Effector memory CD4-positive, alpha-beta T cell (primary cell): ENCODE measurements around the gene ACOXL.
"Not testable (repeated sequence)": the region's sequence is repeated elsewhere in the genome, so short reads cannot be mapped to it uniquely, and the experiment has no call there.

Experiments
- DNase-seq, 3 donors: peaks; one replicate each; pipeline ENCODE4 v3.0.0-alpha.2; 2020
- H3K27ac ChIP-seq: 2 replicates; pipeline ENCODE4 v1.7.0; 2013; ENCODE audit warnings: mild to moderate bottlenecking, low read length, moderate library complexity; ENCODE audit not compliant: insufficient read depth, poor library complexity, severe bottlenecking
- H3K27me3 ChIP-seq: replicated peaks from 2 replicates; pipeline ENCODE4 v1.7.0; 2013; ENCODE audit warnings: mild to moderate bottlenecking, low read length; ENCODE audit not compliant: insufficient read depth, control insufficient read depth, poor library complexity, severe bottlenecking
- H3K36me3 ChIP-seq: 2 replicates; pipeline ENCODE4 v1.7.0; 2013; ENCODE audit warnings: mild to moderate bottlenecking, low read length, moderate library complexity; ENCODE audit not compliant: control insufficient read depth, insufficient read depth
- H3K4me1 ChIP-seq: 2 replicates; pipeline ENCODE4 v1.7.0; 2013; ENCODE audit warnings: low read length, mild to moderate bottlenecking; ENCODE audit not compliant: control insufficient read depth, insufficient read depth, poor library complexity, severe bottlenecking
- H3K4me3 ChIP-seq: 2 replicates; pipeline ENCODE4 v1.7.0; 2013; ENCODE audit warnings: low read length, low read depth, mild to moderate bottlenecking; ENCODE audit not compliant: insufficient read depth, poor library complexity, severe bottlenecking
- H3K9me3 ChIP-seq: 2 replicates; pipeline ENCODE4 v1.7.0; 2013; ENCODE audit warnings: mild to moderate bottlenecking, low read length, moderate library complexity; ENCODE audit not compliant: control insufficient read depth

Gene ACOXL

DNA sequence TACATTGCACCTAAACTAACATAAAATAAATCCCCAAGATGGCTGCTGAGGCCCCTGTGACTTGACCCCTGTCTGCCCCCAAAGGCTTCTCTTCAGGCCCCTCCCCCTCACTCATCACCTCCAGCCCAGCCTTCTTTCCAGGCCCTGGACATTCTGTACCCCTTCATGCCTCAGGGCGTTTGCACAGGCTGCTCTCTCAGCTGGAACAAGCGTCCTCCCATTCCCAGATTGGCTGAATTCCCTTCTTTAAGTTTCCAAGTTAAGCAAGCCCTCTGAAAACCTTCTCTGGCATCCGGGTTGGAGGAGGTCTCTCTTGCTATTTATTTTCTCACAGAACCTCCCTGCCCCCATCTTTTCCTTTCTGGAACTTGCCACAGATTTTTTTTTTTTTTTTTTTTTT lies 223.2 kb downstream of the ACOXL start:
- H3K27ac ChIP-seq, result no peak overlapping the region
- H3K27me3 ChIP-seq, result no peaks in the 10 kb centered on the region
- H3K36me3 ChIP-seq, result no peaks in the 10 kb centered on the region
- H3K4me3 ChIP-seq, result no peak overlapping the region
- H3K9me3 ChIP-seq, result no peaks in the 10 kb centered on the region
- no peak for DNase-seq
- H3K4me1 ChIP-seq, result no peaks in the 10 kb centered on the region

DNA sequence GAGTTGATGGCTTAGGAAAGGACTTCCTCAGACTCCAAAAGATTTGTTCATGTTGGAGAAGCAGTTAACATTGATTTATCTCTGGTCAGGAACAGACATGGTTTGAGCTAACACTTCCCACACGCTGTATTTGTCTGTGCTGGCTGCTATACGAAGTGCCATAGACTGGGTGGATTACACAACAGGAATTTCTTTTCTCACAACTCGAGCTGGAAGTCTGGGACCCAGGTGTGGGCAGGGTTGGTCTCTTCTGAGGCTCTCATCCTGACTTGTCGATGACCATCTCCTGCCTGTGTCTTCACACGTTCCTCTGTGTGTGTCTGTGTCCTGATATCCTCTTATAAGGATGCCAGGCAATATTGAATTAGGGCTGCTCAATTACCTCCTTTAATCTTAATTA lies 224.9 kb downstream of the ACOXL start:
- no peak for DNase-seq
- no peak overlapping the region for H3K27ac ChIP-seq
- H3K36me3 ChIP-seq, result no peaks in the 10 kb centered on the region
- no peaks in the 10 kb centered on the region for H3K27me3 ChIP-seq
- H3K4me3 ChIP-seq, result no peak overlapping the region
- H3K4me1 ChIP-seq, result no peaks in the 10 kb centered on the region
- no peaks in the 10 kb centered on the region for H3K9me3 ChIP-seq

GRCh38 chr2:110958346-110959119 lies 226.2 kb downstream of the ACOXL start:
- Histone ChIP-seq H3K9me3 (no peaks in the 10 kb centered on the region), H3K27ac (no peak overlapping the region), H3K4me3 (no peak overlapping the region), H3K36me3 (no peaks in the 10 kb centered on the region), H3K4me1 (no peaks in the 10 kb centered on the region), H3K27me3 (no peaks in the 10 kb centered on the region)
- DNase-seq, result no peak

DNA sequence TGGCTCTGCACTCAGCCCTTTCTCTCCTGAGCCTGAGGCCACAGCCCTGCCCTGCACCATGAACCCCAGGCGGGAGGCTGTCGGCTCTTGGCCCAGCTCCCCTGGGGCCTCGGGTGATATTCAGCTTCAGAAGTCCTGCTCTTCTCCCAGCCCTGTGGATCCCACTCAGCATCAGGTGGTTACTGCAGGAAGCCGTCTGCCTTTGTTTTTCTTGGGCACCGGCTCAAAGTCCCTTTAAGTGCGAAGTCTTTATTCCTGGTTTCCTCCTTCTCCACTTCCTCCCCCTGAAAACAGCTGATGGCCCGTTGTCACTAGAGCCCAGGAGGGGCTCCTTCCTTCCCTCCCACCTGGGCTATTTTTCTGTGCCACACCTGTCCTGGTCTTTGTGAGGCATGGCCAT lies 226.8 kb downstream of the ACOXL start:
- no peak overlapping the region for H3K27ac ChIP-seq
- no peak for DNase-seq

GRCh38 chr2:110960281-110960680 lies 227.9 kb downstream of the ACOXL start:
- no peaks in the 10 kb centered on the region for H3K4me1 ChIP-seq
- no peaks in the 10 kb centered on the region for H3K9me3 ChIP-seq
- no peak overlapping the region for H3K27ac ChIP-seq
- DNase-seq, result no peak
- no peaks in the 10 kb centered on the region for H3K36me3 ChIP-seq
- no peaks in the 10 kb centered on the region for H3K27me3 ChIP-seq
- H3K4me3 ChIP-seq, result no peak overlapping the region

More for the DNA sequence above, 226.8 kb downstream of the ACOXL start:
- no peaks in the 10 kb centered on the region for H3K27me3 ChIP-seq
- H3K9me3 ChIP-seq, result no peaks in the 10 kb centered on the region
- no peaks in the 10 kb centered on the region for H3K36me3 ChIP-seq
- H3K4me3 ChIP-seq, result no peak overlapping the region
- no peaks in the 10 kb centered on the region for H3K4me1 ChIP-seq

- H3K9me3 ChIP-seq, result no peaks in the 10 kb centered on the region
- H3K27me3 ChIP-seq, result no peaks in the 10 kb centered on the region
- H3K4me3 ChIP-seq, result no peak overlapping the region
- H3K4me1 ChIP-seq, result no peaks in the 10 kb centered on the region
- no peaks in the 10 kb centered on the region for H3K36me3 ChIP-seq
- no peak for DNase-seq
- no peak overlapping the region for H3K27ac ChIP-seq
Measured at GRCh38 chr2:110960954-110961353, 228.6 kb downstream of the ACOXL start.

DNA sequence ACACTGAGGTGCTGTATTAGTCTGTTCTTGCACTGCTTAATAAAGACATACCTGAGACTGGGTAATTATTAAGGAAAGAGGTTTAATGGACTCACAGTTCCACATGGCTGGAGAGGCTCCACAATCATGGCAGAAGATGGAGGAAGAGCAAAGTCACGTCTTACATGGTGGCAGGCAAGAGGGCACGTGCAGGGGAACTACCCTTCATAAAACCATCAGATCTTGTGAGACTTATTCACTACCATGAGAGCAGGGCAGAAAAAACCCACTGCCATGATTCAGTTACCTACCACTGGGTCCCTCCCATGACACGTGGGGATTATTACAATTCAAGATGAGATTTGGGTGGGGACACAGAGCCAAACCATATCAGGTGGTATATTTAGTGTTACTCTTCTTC lies 229.3 kb downstream of the ACOXL start:
- H3K27me3 ChIP-seq, H3K9me3 ChIP-seq, DNase-seq: not testable (repeated sequence)

GRCh38 chr2:110969696-110970095 lies 237.3 kb downstream of the ACOXL start:
- no peak for DNase-seq
- no peaks in the 10 kb centered on the region for H3K4me1 ChIP-seq
- no peaks in the 10 kb centered on the region for H3K36me3 ChIP-seq
- H3K27ac ChIP-seq, result no peak overlapping the region
- no peak overlapping the region for H3K4me3 ChIP-seq
- no peaks in the 10 kb centered on the region for H3K9me3 ChIP-seq
- H3K27me3 ChIP-seq, result no peaks in the 10 kb centered on the region

More for the DNA sequence above, 229.3 kb downstream of the ACOXL start:
- not testable (repeated sequence) for H3K4me1 ChIP-seq, H3K4me3 ChIP-seq, H3K27ac ChIP-seq, H3K36me3 ChIP-seq

DNA sequence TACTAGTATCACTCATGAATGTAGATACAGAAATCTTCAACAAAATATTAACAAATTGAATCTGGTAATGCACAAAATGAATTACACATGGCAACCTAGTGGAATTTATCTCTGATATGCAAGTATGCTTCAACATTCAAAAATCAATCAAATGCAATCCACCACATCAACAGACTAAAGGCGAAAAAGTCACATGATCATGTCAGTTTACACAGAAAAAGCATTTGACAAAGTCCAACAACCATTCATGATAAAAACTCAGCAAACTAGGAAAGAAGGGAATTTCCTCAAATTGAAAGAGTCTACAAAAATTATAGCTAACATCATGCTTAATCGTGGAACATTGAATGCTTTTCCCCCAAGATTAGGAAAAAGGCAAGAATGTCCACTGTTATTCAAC lies 237.8 kb downstream of the ACOXL start:
- Histone ChIP-seq H3K9me3 (no peaks in the 10 kb centered on the region), H3K4me3 (no peak overlapping the region), H3K36me3 (no peaks in the 10 kb centered on the region), H3K27ac (no peak overlapping the region), H3K27me3 (no peaks in the 10 kb centered on the region), H3K4me1 (no peaks in the 10 kb centered on the region)
- DNase-seq, result no peak

- no peak overlapping the region for H3K27ac ChIP-seq
Measured at GRCh38 chr2:110971811-110972210, 239.4 kb downstream of the ACOXL start.

More at GRCh38 chr2:110971811-110972210, 239.4 kb downstream of the ACOXL start:
- Histone ChIP-seq H3K4me3 (no peak overlapping the region), H3K4me1 (no peaks in the 10 kb centered on the region), H3K27me3 (no peaks in the 10 kb centered on the region), H3K36me3 (no peaks in the 10 kb centered on the region), H3K9me3 (no peaks in the 10 kb centered on the region)
- no peak for DNase-seq
